ENCODE results near the gene RNF41.

DNA sequence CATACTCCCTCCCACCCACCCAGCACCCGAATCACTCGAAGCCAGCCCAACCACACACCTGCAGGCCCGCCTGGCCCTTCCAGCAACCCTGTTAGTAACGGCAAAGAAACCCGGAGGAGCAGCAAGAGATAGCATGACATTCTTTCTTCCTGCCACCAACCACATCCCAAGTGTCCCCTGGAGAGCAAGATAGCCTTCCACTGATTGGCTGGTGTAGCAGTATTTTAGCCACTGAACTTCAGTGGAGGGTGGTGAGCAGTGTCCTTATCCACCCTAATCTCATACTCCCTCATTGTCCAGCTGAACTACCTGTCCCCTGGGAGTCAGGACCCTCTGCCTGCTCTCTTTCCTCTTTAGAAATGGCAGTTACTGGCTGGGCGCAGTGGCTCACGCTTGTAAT lies 7.4 kb upstream of the RNF41 start:
- TF ChIP-seq, protein P1, sequence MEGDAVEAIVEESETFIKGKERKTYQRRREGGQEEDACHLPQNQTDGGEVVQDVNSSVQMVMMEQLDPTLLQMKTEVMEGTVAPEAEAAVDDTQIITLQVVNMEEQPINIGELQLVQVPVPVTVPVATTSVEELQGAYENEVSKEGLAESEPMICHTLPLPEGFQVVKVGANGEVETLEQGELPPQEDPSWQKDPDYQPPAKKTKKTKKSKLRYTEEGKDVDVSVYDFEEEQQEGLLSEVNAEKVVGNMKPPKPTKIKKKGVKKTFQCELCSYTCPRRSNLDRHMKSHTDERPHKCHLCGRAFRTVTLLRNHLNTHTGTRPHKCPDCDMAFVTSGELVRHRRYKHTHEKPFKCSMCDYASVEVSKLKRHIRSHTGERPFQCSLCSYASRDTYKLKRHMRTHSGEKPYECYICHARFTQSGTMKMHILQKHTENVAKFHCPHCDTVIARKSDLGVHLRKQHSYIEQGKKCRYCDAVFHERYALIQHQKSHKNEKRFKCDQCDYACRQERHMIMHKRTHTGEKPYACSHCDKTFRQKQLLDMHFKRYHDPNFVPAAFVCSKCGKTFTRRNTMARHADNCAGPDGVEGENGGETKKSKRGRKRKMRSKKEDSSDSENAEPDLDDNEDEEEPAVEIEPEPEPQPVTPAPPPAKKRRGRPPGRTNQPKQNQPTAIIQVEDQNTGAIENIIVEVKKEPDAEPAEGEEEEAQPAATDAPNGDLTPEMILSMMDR (IDR thresholded peaks at IDR 0.05) = no peak
- no peak for TF ChIP-seq POLR2A (IDR thresholded peaks at IDR 0.05)
- TF ChIP-seq EP300 (IDR thresholded peaks at IDR 0.05) = no peak

Data from tibial nerve (tissue), 4 donors.